PC-9 (cell line): ENCODE results near the gene MUCL1. TPM values are rescaled to one million over a fixed set of nuclear protein-coding genes. Genes with fewer than 3 reads are reported as not detected.

Experiments used
- BruUV-seq: library from RNA; stranded (reverse); fragments of 400-500 nt; replicated peaks from 2 replicates; lab custom pipeline; 2021; lab: Mats Ljungman, UMichigan
- CTCF ChIA-PET: fragments of 300-600 bp; sonication (Branson Sonifier 250); formaldehyde crosslinking; loops from one replicate; lab custom pipeline; 2022; ENCODE audit warnings: antibody characterized with exemption; lab: Charles Lee
- POLR2A ChIA-PET: fragments of 300-600 bp; sonication (Branson Sonifier 250); formaldehyde crosslinking; loops from one replicate; lab custom pipeline; 2022; ENCODE audit warnings: antibody characterized with exemption; ENCODE audit not compliant: unreplicated experiment; lab: Charles Lee
- DNase-seq, 2 experiments: peaks; one replicate each; pipeline versions ENCODE4 v3.0.0 to v3.0.0-alpha.2; 2015 to 2022; ENCODE audit warnings: mixed read lengths in 1 of 2
- H2AFZ ChIP-seq: fragments of 200-600 bp; sonication (generic); 2 replicates; pipeline ENCODE4 v1.8.1; 2017; ENCODE audit warnings: antibody characterized with exemption
- H3F3A ChIP-seq: fragments of 200-600 bp; sonication (generic); 2 replicates; pipeline ENCODE4 v1.8.1; 2017; ENCODE audit warnings: antibody characterized with exemption, mild to moderate bottlenecking, low read depth; ENCODE audit not compliant: insufficient read depth
- H3K27ac ChIP-seq: fragments of 200-600 bp; sonication (generic); 2 replicates; pipeline ENCODE4 v1.6.1; 2016; ENCODE audit warnings: mixed run types
- H3K27me3 ChIP-seq: fragments of 200-600 bp; sonication (generic); 2 replicates; pipeline ENCODE4 v1.6.1; 2016; ENCODE audit warnings: low read depth, mixed run types; ENCODE audit not compliant: insufficient read depth
- H3K36me3 ChIP-seq: fragments of 200-600 bp; sonication (generic); 2 replicates; pipeline ENCODE4 v1.6.1; 2016; ENCODE audit warnings: low read depth, mixed run types
- H3K4me1 ChIP-seq: fragments of 200-600 bp; sonication (generic); replicated peaks from 2 replicates; pipeline ENCODE4 v1.6.1; 2016; ENCODE audit warnings: mixed run types; ENCODE audit not compliant: insufficient read depth
- H3K4me2 ChIP-seq: fragments of 200-600 bp; sonication (generic); 2 replicates; pipeline ENCODE4 v1.6.1; 2017; ENCODE audit warnings: mixed run types
- H3K4me3 ChIP-seq: fragments of 200-600 bp; sonication (generic); 2 replicates; pipeline ENCODE4 v1.6.1; 2016; ENCODE audit warnings: mixed run types
- H3K79me2 ChIP-seq: fragments of 200-600 bp; sonication (generic); 2 replicates; pipeline ENCODE4 v1.6.1; 2017; ENCODE audit warnings: low read depth, mixed run types
- H3K9me2 ChIP-seq: fragments of 200-600 bp; sonication (generic); 2 replicates; pipeline ENCODE4 v1.8.1; 2017; ENCODE audit warnings: mild to moderate bottlenecking; ENCODE audit not compliant: insufficient read depth
- H3K9me3 ChIP-seq: fragments of 200-600 bp; sonication (generic); 2 replicates; pipeline ENCODE4 v1.8.1; 2016; ENCODE audit warnings: low read depth; ENCODE audit not compliant: insufficient read depth
- H4K20me1 ChIP-seq: fragments of 200-600 bp; sonication (generic); 2 replicates; pipeline ENCODE4 v1.8.1; 2017; ENCODE audit not compliant: insufficient read depth
- EZH2 ChIP-seq: fragments of 200-600 bp; sonication (generic); IDR thresholded peaks from 2 replicates; pipeline ENCODE4 v1.8.0; 2017; ENCODE audit warnings: antibody characterized with exemption, low read depth
- intact Hi-C: fragments of 100-400 bp; cut with micrococcal nuclease; formaldehyde crosslinking; loops from one replicate; pipeline ENCODE4 v1.10.0; 2022; ENCODE audit not compliant: unreplicated experiment
- total RNA-seq: library from RNA; stranded (reverse); gene quantifications from 2 replicates; pipeline ENCODE4 v1.2.3, GENCODE V29; 2021
- TF ChIP-seq, protein P1 (sequence below): fragments of 200-600 bp; sonication (generic); conservative IDR thresholded peaks from 2 replicates; pipeline ENCODE4 v1.6.1; 2017; ENCODE audit warnings: mixed run types, antibody characterized with exemption, mild to moderate bottlenecking, moderate library complexity

The MUCL1 gene
- total RNA-seq, 1 experiment from 2014 or later: not detected

GRCh38 chr12:54865683-54866324, 11.5 kb downstream of the MUCL1 start:
- Histone ChIP-seq H3K4me2 (no peak overlapping the region), H3K27me3 (peaks cover 22% of the 10 kb centered on the region; the same call in 1 of the 2 replicates), H3K4me1 (no peaks in the 10 kb centered on the region), H3K9me3 (no peaks in the 10 kb centered on the region), H3K4me3 (no peak overlapping the region), H3K27ac (no peak overlapping the region), H3F3A (no peaks in the 10 kb centered on the region), H3K79me2 (no peaks in the 10 kb centered on the region), H4K20me1 (no peaks in the 10 kb centered on the region), H3K36me3 (no peaks in the 10 kb centered on the region), H2AFZ (no peak overlapping the region), H3K9me2 (no peaks in the 10 kb centered on the region)
- ChIA-PET POLR2A (no interaction called here), CTCF (no interaction called here)
- TF ChIP-seq, protein P1, sequence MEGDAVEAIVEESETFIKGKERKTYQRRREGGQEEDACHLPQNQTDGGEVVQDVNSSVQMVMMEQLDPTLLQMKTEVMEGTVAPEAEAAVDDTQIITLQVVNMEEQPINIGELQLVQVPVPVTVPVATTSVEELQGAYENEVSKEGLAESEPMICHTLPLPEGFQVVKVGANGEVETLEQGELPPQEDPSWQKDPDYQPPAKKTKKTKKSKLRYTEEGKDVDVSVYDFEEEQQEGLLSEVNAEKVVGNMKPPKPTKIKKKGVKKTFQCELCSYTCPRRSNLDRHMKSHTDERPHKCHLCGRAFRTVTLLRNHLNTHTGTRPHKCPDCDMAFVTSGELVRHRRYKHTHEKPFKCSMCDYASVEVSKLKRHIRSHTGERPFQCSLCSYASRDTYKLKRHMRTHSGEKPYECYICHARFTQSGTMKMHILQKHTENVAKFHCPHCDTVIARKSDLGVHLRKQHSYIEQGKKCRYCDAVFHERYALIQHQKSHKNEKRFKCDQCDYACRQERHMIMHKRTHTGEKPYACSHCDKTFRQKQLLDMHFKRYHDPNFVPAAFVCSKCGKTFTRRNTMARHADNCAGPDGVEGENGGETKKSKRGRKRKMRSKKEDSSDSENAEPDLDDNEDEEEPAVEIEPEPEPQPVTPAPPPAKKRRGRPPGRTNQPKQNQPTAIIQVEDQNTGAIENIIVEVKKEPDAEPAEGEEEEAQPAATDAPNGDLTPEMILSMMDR: no peak
- no peak for TF ChIP-seq EZH2
- intact Hi-C loops: loop anchor here (10.0 kb wide), 1 partner anchor 209 kb away; no protein-coding TSS in a partner anchor
- no peak for DNase-seq
- no TSS peak for BruUV-seq

DNA sequence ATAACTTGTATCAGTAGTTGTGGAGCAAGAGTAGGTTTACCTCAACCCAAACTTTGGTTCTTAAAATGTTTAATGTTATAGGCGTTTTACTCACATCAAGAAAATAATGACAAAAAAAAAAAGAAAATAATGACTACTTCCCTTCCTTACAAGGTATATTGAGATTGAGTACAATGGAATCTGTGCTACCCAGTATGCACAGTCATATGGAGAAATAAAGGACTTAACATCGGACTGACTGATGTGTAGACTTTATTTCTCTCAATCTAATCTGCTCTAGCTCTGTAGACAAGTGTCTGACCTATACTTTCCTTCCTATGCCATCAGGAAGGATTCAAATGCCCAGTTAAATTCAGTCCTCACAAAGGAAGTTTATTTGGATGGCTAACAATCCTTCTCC, 14.4 kb downstream of the MUCL1 start:
- Histone ChIP-seq H3K4me3 (no peak overlapping the region), H4K20me1 (no peaks in the 10 kb centered on the region), H3K4me1 (no peaks in the 10 kb centered on the region), H3K27me3 (peaks cover 21% of the 10 kb centered on the region; the same call in 1 of the 2 replicates), H3K9me3 (no peaks in the 10 kb centered on the region), H2AFZ (no peak overlapping the region), H3K36me3 (no peaks in the 10 kb centered on the region), H3K27ac (no peak overlapping the region), H3K4me2 (no peak overlapping the region), H3F3A (no peaks in the 10 kb centered on the region), H3K79me2 (no peaks in the 10 kb centered on the region), H3K9me2 (no peaks in the 10 kb centered on the region)
- no peak for DNase-seq
- TF ChIP-seq, protein P1: no peak
- TF ChIP-seq EZH2: no peak
- CTCF ChIA-PET: no interaction called here
- POLR2A ChIA-PET: no interaction called here
- intact Hi-C loops: loop anchor here (10.0 kb wide), 1 partner anchor 206 kb away; no protein-coding TSS in a partner anchor
- no TSS peak for BruUV-seq

DNA sequence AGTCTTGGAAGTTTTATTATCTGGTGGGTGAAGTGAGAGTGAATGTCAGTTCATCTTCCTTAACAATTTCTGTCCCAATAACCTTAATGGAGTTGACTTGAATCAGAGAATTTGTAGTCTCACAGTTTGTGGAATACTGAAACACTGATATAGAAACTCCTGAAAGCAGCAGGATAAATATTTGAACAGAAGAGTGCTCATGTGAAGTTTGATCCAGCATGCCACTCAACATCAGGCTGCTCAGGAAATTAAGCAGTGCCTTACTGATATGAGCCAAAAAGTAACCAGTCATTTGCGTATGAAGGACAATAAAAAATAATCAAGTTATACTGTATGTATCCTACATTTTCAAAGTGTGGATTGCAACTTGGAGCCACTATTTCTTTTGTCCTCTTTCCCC, 15.7 kb downstream of the MUCL1 start:
- H3K36me3 ChIP-seq: no peaks in the 10 kb centered on the region
- BruUV-seq: no TSS peak
- peaks cover 21% of the 10 kb centered on the region; the same call in 1 of the 2 replicates for H3K27me3 ChIP-seq
- no peaks in the 10 kb centered on the region for H4K20me1 ChIP-seq
- intact Hi-C loops: no loop called here
- CTCF ChIA-PET: no interaction called here
- no peaks in the 10 kb centered on the region for H3K4me1 ChIP-seq
- H3K27ac ChIP-seq: no peak overlapping the region
- POLR2A ChIA-PET: no interaction called here
- H3F3A ChIP-seq: no peaks in the 10 kb centered on the region
- no peaks in the 10 kb centered on the region for H3K9me2 ChIP-seq
- no peaks in the 10 kb centered on the region for H3K79me2 ChIP-seq
- no peak for DNase-seq
- H3K4me3 ChIP-seq: no peak overlapping the region
- H2AFZ ChIP-seq: no peak overlapping the region
- TF ChIP-seq, protein P1: no peak
- no peak for TF ChIP-seq EZH2
- H3K4me2 ChIP-seq: no peak overlapping the region
- H3K9me3 ChIP-seq: no peaks in the 10 kb centered on the region
